ENCODE measurements around the gene PRKAR2B.

The PRKAR2B gene

GRCh38 chr7:107165341-107165740, 120.8 kb downstream of the PRKAR2B start:
- Mint-ChIP-seq H3K4me1 (peaks cover 17% of the 10 kb centered on the region), H3K9me3 (no peaks in the 10 kb centered on the region), H3K27me3 (no peaks in the 10 kb centered on the region), H3K4me3 (peak overlapping the region; percentile 12), H3K27ac (no peak overlapping the region), H3K36me3 (no peaks in the 10 kb centered on the region)

- no peaks in the 10 kb centered on the region for H3K9me3 Mint-ChIP-seq
- peaks cover 1% of the 10 kb centered on the region for H3K36me3 Mint-ChIP-seq
- H3K4me1 Mint-ChIP-seq = peaks cover 30% of the 10 kb centered on the region
- H3K27ac Mint-ChIP-seq = peak overlapping the region; percentile 99
- H3K27me3 Mint-ChIP-seq = no peaks in the 10 kb centered on the region
- H3K4me3 Mint-ChIP-seq = peak overlapping the region; percentile 93
Observed at GRCh38 chr7:107166736-107167426, 122.4 kb downstream of the PRKAR2B start.

- Mint-ChIP-seq H3K27ac (peak overlapping the region; percentile 99), H3K9me3 (no peaks in the 10 kb centered on the region)
Observed at GRCh38 chr7:107167483-107168232, 123.2 kb downstream of the PRKAR2B start.

GRCh38 chr7:107168233-107169119, 124.0 kb downstream of the PRKAR2B start, which contains the start of gene HBP1:
Gene HBP1, plus strand, starts transcription at chr7:107169003. Its CDS starts 10,891 bp downstream, at chr7:107179894.
- Mint-ChIP-seq H3K36me3 (peaks cover 3% of the 10 kb centered on the region), H3K27ac (peak within 1 kb of the TSS; percentile 99), H3K9me3 (no peaks in the 10 kb centered on the region), H3K27me3 (no peaks in the 10 kb centered on the region), H3K4me1 (peaks cover 43% of the 10 kb centered on the region), H3K4me3 (peak within 1 kb of the TSS; percentile 93)

More at GRCh38 chr7:107167483-107168232, 123.2 kb downstream of the PRKAR2B start:
- Mint-ChIP-seq H3K27me3 (no peaks in the 10 kb centered on the region), H3K36me3 (peaks cover 1% of the 10 kb centered on the region), H3K4me3 (peak overlapping the region; percentile 93), H3K4me1 (peaks cover 35% of the 10 kb centered on the region)

- no peaks in the 10 kb centered on the region for H3K27me3 Mint-ChIP-seq
- H3K27ac Mint-ChIP-seq = peak overlapping the region; percentile 99
- no peaks in the 10 kb centered on the region for H3K9me3 Mint-ChIP-seq
- H3K36me3 Mint-ChIP-seq = peaks cover 8% of the 10 kb centered on the region
- H3K4me3 Mint-ChIP-seq = peak overlapping the region; percentile 93
- peaks cover 52% of the 10 kb centered on the region for H3K4me1 Mint-ChIP-seq
Observed at GRCh38 chr7:107169120-107170050, 124.9 kb downstream of the PRKAR2B start.

- peaks cover 61% of the 10 kb centered on the region for H3K4me1 Mint-ChIP-seq
Observed at GRCh38 chr7:107170051-107170915, 125.8 kb downstream of the PRKAR2B start.

GRCh38 chr7:107171496-107171895, 127.0 kb downstream of the PRKAR2B start:
- Mint-ChIP-seq H3K4me3 (peak overlapping the region; percentile 69), H3K9me3 (no peaks in the 10 kb centered on the region), H3K27ac (peak overlapping the region; percentile 59), H3K4me1 (peaks cover 61% of the 10 kb centered on the region), H3K36me3 (peaks cover 10% of the 10 kb centered on the region), H3K27me3 (no peaks in the 10 kb centered on the region)

More at GRCh38 chr7:107170051-107170915, 125.8 kb downstream of the PRKAR2B start:
- Mint-ChIP-seq H3K9me3 (no peaks in the 10 kb centered on the region), H3K27me3 (no peaks in the 10 kb centered on the region), H3K36me3 (peaks cover 10% of the 10 kb centered on the region), H3K4me3 (peak overlapping the region; percentile 93), H3K27ac (peak overlapping the region; percentile 97)

GRCh38 chr7:107172276-107173032, 127.9 kb downstream of the PRKAR2B start:
- Mint-ChIP-seq H3K27ac (peak overlapping the region; percentile 96), H3K27me3 (no peaks in the 10 kb centered on the region), H3K4me3 (peak overlapping the region; percentile 87), H3K9me3 (no peaks in the 10 kb centered on the region), H3K36me3 (peaks cover 10% of the 10 kb centered on the region), H3K4me1 (peaks cover 63% of the 10 kb centered on the region)

- H3K9me3 Mint-ChIP-seq = no peaks in the 10 kb centered on the region
- H3K36me3 Mint-ChIP-seq = peaks cover 10% of the 10 kb centered on the region
- peak overlapping the region; percentile 96 for H3K27ac Mint-ChIP-seq
- H3K4me3 Mint-ChIP-seq = peak overlapping the region; percentile 87
- peaks cover 69% of the 10 kb centered on the region for H3K4me1 Mint-ChIP-seq
- no peaks in the 10 kb centered on the region for H3K27me3 Mint-ChIP-seq
Observed at GRCh38 chr7:107173191-107173590, 128.7 kb downstream of the PRKAR2B start.

- peak overlapping the region; percentile 96 for H3K27ac Mint-ChIP-seq
- peaks cover 73% of the 10 kb centered on the region for H3K4me1 Mint-ChIP-seq
- H3K9me3 Mint-ChIP-seq = no peaks in the 10 kb centered on the region
- peak overlapping the region; percentile 87 for H3K4me3 Mint-ChIP-seq
- H3K36me3 Mint-ChIP-seq = peaks cover 10% of the 10 kb centered on the region
- H3K27me3 Mint-ChIP-seq = no peaks in the 10 kb centered on the region
Observed at GRCh38 chr7:107173691-107174406, 129.3 kb downstream of the PRKAR2B start.

- peak overlapping the region; percentile 56 for H3K4me3 Mint-ChIP-seq
- H3K36me3 Mint-ChIP-seq = peaks cover 12% of the 10 kb centered on the region
- no peaks in the 10 kb centered on the region for H3K9me3 Mint-ChIP-seq
- no peaks in the 10 kb centered on the region for H3K27me3 Mint-ChIP-seq
- peaks cover 66% of the 10 kb centered on the region for H3K4me1 Mint-ChIP-seq
- peak overlapping the region; percentile 94 for H3K27ac Mint-ChIP-seq
Observed at GRCh38 chr7:107179326-107180164, 135.0 kb downstream of the PRKAR2B start.

GRCh38 chr7:107180378-107180777, 135.9 kb downstream of the PRKAR2B start:
- H3K27me3 Mint-ChIP-seq = no peaks in the 10 kb centered on the region
- H3K27ac Mint-ChIP-seq = peak overlapping the region; percentile 94
- H3K4me1 Mint-ChIP-seq = peaks cover 66% of the 10 kb centered on the region
- H3K9me3 Mint-ChIP-seq = no peaks in the 10 kb centered on the region
- peak overlapping the region; percentile 56 for H3K4me3 Mint-ChIP-seq
- peaks cover 20% of the 10 kb centered on the region for H3K36me3 Mint-ChIP-seq

Data from activated naive CD4-positive, alpha-beta T cell treated with anti-CD3 and anti-CD28 coated beads, Interleukin-2, amount 50 U/mL, for 24 hours (primary cell).